ENCODE measurements around the gene STK17A.

STK17A gene

GRCh38 chr7:43648473-43649406 lies 65.8 kb downstream of the STK17A start:
- peaks cover 59% of the 10 kb centered on the region for H3K4me1 ChIP-seq (ENCODE audit: control insufficient read depth, insufficient read depth, low read length)
- H3K36me3 ChIP-seq (ENCODE audit: control insufficient read depth, insufficient read depth, low read length, severe bottlenecking), result peaks cover 15% of the 10 kb centered on the region
- no peaks in the 10 kb centered on the region for H3K27me3 ChIP-seq (replicated peaks; ENCODE audit: control insufficient read depth, insufficient read depth, low read length)
- peak overlapping the region; percentile 70 for H3K9ac ChIP-seq (ENCODE audit: low read length)
- peak; percentile 70 for DNase-seq (ENCODE audit: low read depth)
- no peaks in the 10 kb centered on the region for H3K9me3 ChIP-seq (ENCODE audit: control insufficient read depth, low read length)
- peak overlapping the region; percentile 28 for H3K4me3 ChIP-seq (ENCODE audit: low read length)

DNA sequence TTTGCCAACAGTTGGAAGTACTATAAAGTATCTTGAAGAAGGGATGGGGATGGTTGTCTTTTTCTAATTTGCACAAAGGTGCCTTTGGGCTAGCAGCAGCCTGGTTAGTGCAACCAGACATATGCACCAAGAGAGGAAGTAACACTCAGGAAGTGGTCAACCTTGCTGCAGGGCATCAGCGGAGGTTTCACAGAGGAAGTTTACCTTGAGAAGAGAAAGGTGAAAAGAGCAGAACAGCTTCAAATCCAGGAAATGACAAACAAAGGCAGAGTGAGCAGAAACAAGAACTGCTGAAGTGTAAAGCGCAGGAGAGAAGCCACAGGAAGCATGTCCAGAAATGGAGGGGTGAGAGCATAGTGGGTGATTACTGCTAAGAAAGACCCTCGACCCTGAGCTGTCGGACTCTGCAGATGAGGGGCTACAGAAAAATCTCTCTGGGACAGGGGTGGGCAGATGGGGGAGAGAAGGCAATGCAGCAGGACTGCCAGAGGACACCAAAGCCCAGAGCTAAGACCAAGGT lies 66.9 kb downstream of the STK17A start:
- no peaks in the 10 kb centered on the region for H3K27me3 ChIP-seq (replicated peaks; ENCODE audit: control insufficient read depth, insufficient read depth, low read length)
- DNase-seq (ENCODE audit: low read depth), result no peak
- no peaks in the 10 kb centered on the region for H3K9me3 ChIP-seq (ENCODE audit: control insufficient read depth, low read length)
- peaks cover 69% of the 10 kb centered on the region for H3K4me1 ChIP-seq (ENCODE audit: control insufficient read depth, insufficient read depth, low read length)
- peak overlapping the region; percentile 72 for H3K9ac ChIP-seq (ENCODE audit: low read length)
- H3K36me3 ChIP-seq (ENCODE audit: control insufficient read depth, insufficient read depth, low read length, severe bottlenecking), result peaks cover 8% of the 10 kb centered on the region
- H3K4me3 ChIP-seq (ENCODE audit: low read length), result no peak overlapping the region

DNA sequence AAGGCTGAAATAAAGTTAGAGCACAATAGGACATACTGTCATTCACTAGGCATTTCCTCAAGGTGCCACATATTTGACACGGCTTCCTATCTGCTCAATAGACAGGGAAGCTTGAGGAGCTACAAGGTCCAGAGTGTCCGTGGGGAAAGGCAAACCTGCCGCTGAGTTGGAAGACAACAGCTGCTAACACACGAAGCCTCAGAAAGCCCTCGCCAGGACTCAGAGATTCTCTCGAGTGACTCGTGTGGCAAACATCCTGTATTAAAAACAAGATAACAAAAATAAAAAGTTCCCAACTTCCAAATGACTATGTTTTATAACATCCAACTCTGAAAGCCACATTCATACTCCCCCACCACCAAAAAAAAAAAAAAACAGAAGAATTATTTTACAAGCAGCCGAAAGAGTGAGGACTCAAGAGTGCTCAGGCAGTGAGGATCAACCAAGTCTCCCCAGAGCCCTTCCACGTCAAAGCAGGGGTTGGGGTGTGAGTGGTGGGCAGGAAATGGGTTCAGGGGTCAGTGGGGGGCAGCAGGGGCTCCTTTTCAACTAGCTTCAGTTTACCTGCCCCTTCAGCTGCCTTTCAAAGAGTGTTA lies 67.6 kb downstream of the STK17A start:
- Histone ChIP-seq H3K9ac (ENCODE audit: low read length) (peak overlapping the region; percentile 72), H3K36me3 (ENCODE audit: control insufficient read depth, insufficient read depth, low read length, severe bottlenecking) (peaks cover 3% of the 10 kb centered on the region), H3K4me3 (ENCODE audit: low read length) (peak overlapping the region; percentile 11), H3K4me1 (ENCODE audit: control insufficient read depth, insufficient read depth, low read length) (peaks cover 69% of the 10 kb centered on the region), H3K9me3 (ENCODE audit: control insufficient read depth, low read length) (no peaks in the 10 kb centered on the region), H3K27me3 (replicated peaks; ENCODE audit: control insufficient read depth, insufficient read depth, low read length) (no peaks in the 10 kb centered on the region)
- peak; percentile 69 for DNase-seq (ENCODE audit: low read depth)

GRCh38 chr7:43652364-43652763 lies 69.5 kb downstream of the STK17A start:
- Histone ChIP-seq H3K27me3 (replicated peaks; ENCODE audit: control insufficient read depth, insufficient read depth, low read length) (no peaks in the 10 kb centered on the region), H3K36me3 (ENCODE audit: control insufficient read depth, insufficient read depth, low read length, severe bottlenecking) (no peaks in the 10 kb centered on the region)
- DNase-seq (ENCODE audit: low read depth), result no peak

GRCh38 chr7:43653466-43653865 lies 70.6 kb downstream of the STK17A start:
- Histone ChIP-seq H3K9me3 (ENCODE audit: control insufficient read depth, low read length) (no peaks in the 10 kb centered on the region), H3K36me3 (ENCODE audit: control insufficient read depth, insufficient read depth, low read length, severe bottlenecking) (no peaks in the 10 kb centered on the region), H3K4me1 (ENCODE audit: control insufficient read depth, insufficient read depth, low read length) (peaks cover 47% of the 10 kb centered on the region), H3K4me3 (ENCODE audit: low read length) (no peak overlapping the region), H3K27me3 (replicated peaks; ENCODE audit: control insufficient read depth, insufficient read depth, low read length) (no peaks in the 10 kb centered on the region), H3K9ac (ENCODE audit: low read length) (peak overlapping the region; percentile 11)
- DNase-seq (ENCODE audit: low read depth), result no peak

More at GRCh38 chr7:43652364-43652763, 69.5 kb downstream of the STK17A start:
- Histone ChIP-seq H3K9me3 (ENCODE audit: control insufficient read depth, low read length) (no peaks in the 10 kb centered on the region), H3K9ac (ENCODE audit: low read length) (no peak overlapping the region), H3K4me1 (ENCODE audit: control insufficient read depth, insufficient read depth, low read length) (peaks cover 53% of the 10 kb centered on the region), H3K4me3 (ENCODE audit: low read length) (no peak overlapping the region)

- Histone ChIP-seq H3K9ac (ENCODE audit: low read length) (peak overlapping the region; percentile 11), H3K4me1 (ENCODE audit: control insufficient read depth, insufficient read depth, low read length) (peaks cover 47% of the 10 kb centered on the region), H3K9me3 (ENCODE audit: control insufficient read depth, low read length) (no peaks in the 10 kb centered on the region), H3K36me3 (ENCODE audit: control insufficient read depth, insufficient read depth, low read length, severe bottlenecking) (no peaks in the 10 kb centered on the region), H3K27me3 (replicated peaks; ENCODE audit: control insufficient read depth, insufficient read depth, low read length) (no peaks in the 10 kb centered on the region), H3K4me3 (ENCODE audit: low read length) (no peak overlapping the region)
- DNase-seq (ENCODE audit: low read depth), result no peak
Observed at GRCh38 chr7:43653891-43654504, 71.1 kb downstream of the STK17A start.

GRCh38 chr7:43655584-43655983 lies 72.7 kb downstream of the STK17A start:
- no peak overlapping the region for H3K9ac ChIP-seq (ENCODE audit: low read length)
- H3K27me3 ChIP-seq (replicated peaks; ENCODE audit: control insufficient read depth, insufficient read depth, low read length), result no peaks in the 10 kb centered on the region
- no peak for DNase-seq (ENCODE audit: low read depth)
- no peak overlapping the region for H3K4me3 ChIP-seq (ENCODE audit: low read length)
- H3K9me3 ChIP-seq (ENCODE audit: control insufficient read depth, low read length), result no peaks in the 10 kb centered on the region
- no peaks in the 10 kb centered on the region for H3K36me3 ChIP-seq (ENCODE audit: control insufficient read depth, insufficient read depth, low read length, severe bottlenecking)
- peaks cover 40% of the 10 kb centered on the region for H3K4me1 ChIP-seq (ENCODE audit: control insufficient read depth, insufficient read depth, low read length)

DNA sequence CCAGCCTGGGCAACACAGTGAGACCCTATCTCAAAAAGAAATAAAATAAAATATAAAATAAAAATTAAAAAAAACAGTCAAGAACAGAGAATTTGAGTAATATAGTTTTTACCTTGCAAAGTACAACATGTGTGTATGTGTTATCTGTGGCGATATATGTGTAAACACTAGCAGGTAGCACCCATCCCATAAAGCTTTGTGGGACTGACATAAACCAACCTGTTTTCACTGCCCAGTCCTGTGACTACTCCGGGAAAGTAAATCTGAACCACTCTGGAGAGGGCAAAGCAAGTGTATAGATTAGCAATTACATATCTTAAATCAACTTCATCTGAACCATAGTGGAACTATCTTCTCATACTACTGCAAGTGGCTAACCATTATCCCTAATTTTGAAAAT lies 74.1 kb downstream of the STK17A start:
- H3K27me3 ChIP-seq (replicated peaks; ENCODE audit: control insufficient read depth, insufficient read depth, low read length), result no peaks in the 10 kb centered on the region
- H3K9ac ChIP-seq (ENCODE audit: low read length), result no peak overlapping the region
- no peak for DNase-seq (ENCODE audit: low read depth)
- H3K4me3 ChIP-seq (ENCODE audit: low read length), result no peak overlapping the region
- H3K9me3 ChIP-seq (ENCODE audit: control insufficient read depth, low read length), result no peaks in the 10 kb centered on the region
- H3K36me3 ChIP-seq (ENCODE audit: control insufficient read depth, insufficient read depth, low read length, severe bottlenecking), result no peaks in the 10 kb centered on the region
- H3K4me1 ChIP-seq (ENCODE audit: control insufficient read depth, insufficient read depth, low read length), result peaks cover 32% of the 10 kb centered on the region

DNA sequence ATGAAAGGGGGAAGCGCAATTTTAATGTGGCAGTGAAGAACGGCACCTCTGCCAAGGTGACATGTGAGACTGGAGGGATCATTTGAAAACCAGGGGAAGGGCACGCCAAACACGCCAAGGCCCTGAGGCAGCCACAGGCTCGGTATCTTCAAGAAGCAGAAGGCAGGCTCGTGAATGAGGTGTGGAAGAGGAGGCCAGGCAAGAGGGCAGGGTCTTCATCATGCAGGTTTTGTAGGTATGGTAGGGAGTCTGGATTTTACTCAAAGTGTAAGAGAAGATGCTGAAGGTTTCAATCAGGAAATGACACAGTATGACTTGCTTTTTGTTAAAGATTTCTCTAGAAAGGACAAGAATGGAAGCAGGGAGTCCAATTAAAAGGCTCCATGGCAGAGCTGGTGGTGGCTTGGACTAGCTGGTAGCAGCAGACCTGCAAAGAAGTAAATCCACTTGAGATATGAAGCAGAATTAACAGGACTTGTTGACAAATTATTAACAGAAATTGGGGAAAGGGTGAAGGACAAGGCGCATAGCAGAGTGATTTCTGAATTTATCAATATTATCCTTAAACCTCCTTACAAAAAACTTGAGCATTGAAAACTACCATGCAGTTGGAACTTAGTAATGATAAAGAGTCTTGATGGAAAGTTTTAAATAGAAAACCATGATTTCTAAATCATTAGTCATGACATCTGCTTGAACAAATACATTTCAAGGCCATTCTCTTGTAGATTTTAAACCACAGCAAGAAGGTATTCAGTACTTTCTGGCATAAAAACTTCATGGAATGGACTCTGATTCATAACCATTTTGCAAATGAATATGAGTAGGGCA lies 76.0 kb downstream of the STK17A start:
- H3K9me3 ChIP-seq (ENCODE audit: control insufficient read depth, low read length), result no peaks in the 10 kb centered on the region
- peak overlapping the region; percentile 42 for H3K4me3 ChIP-seq (ENCODE audit: low read length)
- H3K9ac ChIP-seq (ENCODE audit: low read length), result peak overlapping the region; percentile 61
- peaks cover 25% of the 10 kb centered on the region for H3K4me1 ChIP-seq (ENCODE audit: control insufficient read depth, insufficient read depth, low read length)
- H3K36me3 ChIP-seq (ENCODE audit: control insufficient read depth, insufficient read depth, low read length, severe bottlenecking), result no peaks in the 10 kb centered on the region
- no peaks in the 10 kb centered on the region for H3K27me3 ChIP-seq (replicated peaks; ENCODE audit: control insufficient read depth, insufficient read depth, low read length)
- peak; percentile 78 for DNase-seq (ENCODE audit: low read depth)

DNA sequence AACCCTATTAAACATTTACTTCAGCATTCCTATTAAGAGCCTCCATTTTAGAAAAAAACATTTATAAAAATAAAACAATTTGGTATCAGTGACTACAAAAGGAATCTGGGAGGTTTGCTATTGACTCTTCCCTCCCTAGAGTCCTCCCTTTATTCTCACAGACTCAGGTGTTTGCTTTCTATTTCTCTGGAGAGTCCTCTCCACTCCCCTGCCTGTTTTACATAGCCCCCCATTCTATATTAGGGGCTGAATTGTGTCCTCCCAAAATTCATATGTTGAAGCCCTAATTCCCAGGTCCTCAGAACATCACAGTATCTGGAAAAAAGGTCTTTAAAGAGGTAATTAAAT lies 76.6 kb downstream of the STK17A start:
- peaks cover 21% of the 10 kb centered on the region for H3K4me1 ChIP-seq (ENCODE audit: control insufficient read depth, insufficient read depth, low read length)
- peak overlapping the region; percentile 61 for H3K9ac ChIP-seq (ENCODE audit: low read length)
- no peak for DNase-seq (ENCODE audit: low read depth)
- no peaks in the 10 kb centered on the region for H3K9me3 ChIP-seq (ENCODE audit: control insufficient read depth, low read length)
- H3K36me3 ChIP-seq (ENCODE audit: control insufficient read depth, insufficient read depth, low read length, severe bottlenecking), result no peaks in the 10 kb centered on the region
- H3K4me3 ChIP-seq (ENCODE audit: low read length), result peak overlapping the region; percentile 6
- no peaks in the 10 kb centered on the region for H3K27me3 ChIP-seq (replicated peaks; ENCODE audit: control insufficient read depth, insufficient read depth, low read length)
